HepG2 (cell line): ENCODE measurements around the gene MOBP. TPM values are rescaled to one million over a fixed set of nuclear protein-coding genes. Genes with fewer than 3 reads are reported as not detected.
A peak's percentile ranks its signal among the peaks of the same experiment; 100 is the strongest.

Experiments used
- ATAC-seq: fragments of 200-7000 bp; cut with Tn5 transposase; 3 replicates; pipeline ENCODE4 v1.9.1; 2020; ENCODE audit warnings: mild to moderate bottlenecking, moderate library complexity
- BruUV-seq: library from RNA; stranded (reverse); fragments of 400-500 nt; replicated peaks from 2 replicates; lab custom pipeline; 2021; lab: Mats Ljungman, UMichigan
- CTCF ChIA-PET: fragments of 300-600 bp; formaldehyde crosslinking; extraction: SDS; loops from one replicate; lab custom pipeline; 2021; ENCODE audit warnings: low total read pairs, inconsistent platforms, low intra/inter-chr PET ratio; lab: Yijun Ruan, JAX
- POLR2A ChIA-PET: fragments of 350-600 bp; sonication (Branson Sonifier 250); formaldehyde crosslinking; loops from one replicate; lab custom pipeline; 2020; ENCODE audit warnings: antibody characterized with exemption, inconsistent platforms; lab: Yijun Ruan, JAX
- DNase-seq: peaks from one replicate; pipeline ENCODE4 v3.0.0-alpha.2; 2015; ENCODE audit warnings: low spot score
- FAIRE-seq: peaks from 3 replicates; lab custom pipeline; 2011; peaks lifted over from hg19 to GRCh38; lab: Jason Lieb, UNC
- H2AFZ ChIP-seq: one replicate; pipeline ENCODE4 v1.6.1; 2011; ENCODE audit warnings: low read length, inconsistent platforms
- H3K27ac ChIP-seq: fragments of 300-600 bp; 3 replicates; pipeline ENCODE4 v1.8.0; 2011; ENCODE audit warnings: mixed run types, mild to moderate bottlenecking, mixed read lengths, low read length, inconsistent platforms; ENCODE audit not compliant: insufficient read depth; ENCODE audit errors: extremely low read length
- H3K27me3 ChIP-seq, 2 experiments: fragments of 200-600 bp in 1 of 2; 2 replicates in 1 of 2; 3 replicates in 1 of 2; pipeline versions ENCODE4 v1.6.0 to v1.8.0; 2011; ENCODE audit warnings: low read length in 2 of 2, mild to moderate bottlenecking in 2 of 2, moderate library complexity in 2 of 2, inconsistent platforms in 1 of 2; ENCODE audit not compliant: insufficient read depth in 2 of 2, control insufficient read depth in 1 of 2
- H3K36me3 ChIP-seq, 2 experiments: fragments of 200-600 bp in 1 of 2; replicated peaks in 1 of 2; 2 replicates in 1 of 2; 3 replicates in 1 of 2; pipeline versions ENCODE4 v1.5.1 to v1.8.0; 2011; ENCODE audit warnings: low read length in 2 of 2, inconsistent platforms in 1 of 2; ENCODE audit not compliant: insufficient read depth in 2 of 2, control insufficient read depth in 1 of 2
- H3K4me1 ChIP-seq: 2 replicates; pipeline ENCODE4 v1.5.1; 2012; ENCODE audit warnings: low read length, inconsistent platforms; ENCODE audit not compliant: insufficient read depth
- H3K4me2 ChIP-seq: 2 replicates; pipeline ENCODE4 v1.6.0; 2011; ENCODE audit warnings: low read depth, low read length, inconsistent platforms
- H3K4me3 ChIP-seq, 3 experiments: fragments of 200-600 bp in 1 of 3; sonication (generic), shearing (Covaris generic) in 1 of 3; replicated peaks in 1 of 3; 2 replicates each; pipeline ENCODE4 v1.5.1; 2011 to 2016; ENCODE audit warnings: low read length in 3 of 3, inconsistent platforms in 2 of 3, low read depth in 2 of 3, mild to moderate bottlenecking in 2 of 3, control low read depth in 1 of 3, mixed read lengths in 1 of 3; ENCODE audit not compliant: insufficient read depth in 1 of 3
- H3K79me2 ChIP-seq: one replicate; pipeline ENCODE4 v1.6.1; 2011; ENCODE audit warnings: low read length, inconsistent platforms; ENCODE audit not compliant: insufficient read depth
- H3K9ac ChIP-seq: 2 replicates; pipeline ENCODE4 v1.6.0; 2011; ENCODE audit warnings: mild to moderate bottlenecking, low read depth, low read length, inconsistent platforms; ENCODE audit not compliant: insufficient read depth
- H3K9me3 ChIP-seq: 2 replicates; pipeline ENCODE4 v1.5.1; 2012; ENCODE audit warnings: mild to moderate bottlenecking, low read length
- H4K20me1 ChIP-seq: 2 replicates; pipeline ENCODE4 v1.6.0; 2011; ENCODE audit warnings: inconsistent platforms, mild to moderate bottlenecking, low read length, moderate library complexity; ENCODE audit not compliant: insufficient read depth
- ARHGAP35 ChIP-seq: sonication (generic); formaldehyde crosslinking; IDR thresholded peaks from 2 replicates; pipeline ENCODE4 v1.9.0; 2022; ENCODE audit warnings: mild to moderate bottlenecking, inconsistent platforms, moderate library complexity, missing genetic modification reagents, borderline replicate concordance
- CEBPB ChIP-seq: IDR thresholded peaks from 2 replicates; pipeline ENCODE4 v1.6.1; 2011; ENCODE audit warnings: low read depth, low read length, improper control_type of control experiment, borderline replicate concordance
- ELF1 ChIP-seq: sonication (generic); formaldehyde crosslinking; IDR thresholded peaks from 2 replicates; pipeline ENCODE4 v1.4.0; 2020; ENCODE audit warnings: missing genetic modification reagents
- ELF3 ChIP-seq: IDR thresholded peaks from 2 replicates; pipeline ENCODE4 v1.6.1; 2016; ENCODE audit warnings: missing genetic modification reagents, missing compliant biosample characterization
- FOSL2 ChIP-seq: sonication (generic); formaldehyde crosslinking; IDR thresholded peaks from 2 replicates; pipeline ENCODE4 v1.4.0; 2020; ENCODE audit warnings: missing genetic modification reagents
- HHEX ChIP-seq: IDR thresholded peaks from 2 replicates; pipeline ENCODE4 v1.6.1; 2016; ENCODE audit warnings: control low read depth
- HNF4A ChIP-seq: sonication (generic); formaldehyde crosslinking; IDR thresholded peaks from 2 replicates; pipeline ENCODE4 v1.4.0; 2020; ENCODE audit warnings: missing genetic modification reagents
- IRF2 ChIP-seq: IDR thresholded peaks from 2 replicates; pipeline ENCODE4 v1.6.1; 2018; ENCODE audit warnings: missing genetic modification reagents, missing compliant biosample characterization
- MAF1 ChIP-seq: sonication (generic); formaldehyde crosslinking; IDR thresholded peaks from 2 replicates; pipeline ENCODE4 v1.5.0; 2020; ENCODE audit warnings: missing genetic modification reagents, borderline replicate concordance
- NR1H2 ChIP-seq: sonication (generic); formaldehyde crosslinking; IDR thresholded peaks from 2 replicates; pipeline ENCODE4 v1.8.1; 2022; ENCODE audit warnings: low read depth, missing genetic modification reagents, borderline replicate concordance
- ONECUT2 ChIP-seq: sonication (generic); formaldehyde crosslinking; IDR thresholded peaks from 2 replicates; pipeline ENCODE4 v1.4.0; 2020; ENCODE audit warnings: missing genetic modification reagents
- ZNF33B ChIP-seq: sonication (generic); formaldehyde crosslinking; IDR thresholded peaks from 2 replicates; pipeline ENCODE4 v1.5.1; 2020; ENCODE audit warnings: mild to moderate bottlenecking, missing genetic modification reagents
- WGBS: methylation state at CpG from one replicate; pipeline ENCODE4 v1.1.6; 2017; ENCODE audit warnings: low lambda C conversion rate; 5-methylcytosine and 5-hydroxymethylcytosine counted together
- in situ Hi-C: cut with HindIII; loops from 2 replicates; pipeline ENCODE4 v1.10.0; 2017; ENCODE audit warnings: low pct_unique_long_range_greater_than_20kb; ENCODE audit not compliant: extremely low pct_ligation_motif_present
- intact Hi-C: fragments of 100-400 bp; cut with micrococcal nuclease; formaldehyde crosslinking; loops from one replicate; pipeline ENCODE4 v1.10.0; 2022; ENCODE audit not compliant: unreplicated experiment
- polyA plus RNA-seq, 8 experiments: library from polyadenylated mRNA; depleted of rRNA in 3 of 8; stranded (reverse) in 7 of 8; unstranded in 1 of 8; fragments of >200 nt; fragmentation: Illumina TruSeq in 4 of 8; extraction: Trizol in 4 of 8; gene quantifications; 2 replicates each; pipeline versions ENCODE4 v1.2.1 to v1.2.3, GENCODE V29; 2011 to 2016; ENCODE audit warnings: low read depth in 4 of 8, missing spikeins in 1 of 8, mixed read lengths in 1 of 8; ENCODE audit not compliant: insufficient read depth in 1 of 8
- total RNA-seq, 5 experiments: library from RNA; depleted of rRNA; stranded (reverse); fragments of >200 nt; fragmentation: Illumina TruSeq; extraction: Trizol; gene quantifications; 2 replicates each; pipeline ENCODE4 v1.2.3, GENCODE V29; 2016; ENCODE audit warnings: low read depth in 1 of 5
- TF ChIP-seq, protein P1 (sequence below): sonication (generic); formaldehyde crosslinking; IDR thresholded peaks from 2 replicates; pipeline ENCODE4 v1.4.0; 2020; ENCODE audit warnings: missing genetic modification reagents
- TF ChIP-seq, protein P2 (sequence below): sonication (generic); formaldehyde crosslinking; IDR thresholded peaks from 2 replicates; pipeline ENCODE4 v1.8.0; 2022; ENCODE audit warnings: mild to moderate bottlenecking, missing genetic modification reagents, borderline replicate concordance

Gene MOBP
- total and polyA plus RNA-seq, 2 of the 13 experiments (the other 11 are each of a cell fraction or from before 2014, with no cell fraction given), result not detected

DNA sequence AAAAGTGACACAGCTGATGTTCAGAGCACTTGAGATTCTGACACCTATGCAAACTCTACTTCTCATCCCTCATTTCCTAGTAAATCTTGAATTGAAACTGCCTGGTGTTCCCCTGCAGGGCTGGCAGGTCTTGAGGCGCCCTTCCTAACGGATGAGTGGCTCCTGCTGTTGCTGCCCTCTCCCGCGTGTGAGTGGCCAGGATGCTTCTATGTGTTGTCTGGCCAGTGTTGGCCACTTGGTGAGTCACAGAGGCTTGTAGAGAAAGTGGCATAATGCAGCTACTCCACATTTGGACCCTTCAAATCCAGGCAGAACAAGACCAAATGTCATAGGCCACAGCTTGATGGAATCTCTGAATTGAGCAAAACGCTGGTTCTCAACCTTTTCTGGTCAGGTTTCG, 63.6 kb downstream of the MOBP start:
- Histone ChIP-seq H3K27ac (no peak overlapping the region), H3K79me2 (no peaks in the 10 kb centered on the region), H2AFZ (no peak overlapping the region), H3K4me1 (no peaks in the 10 kb centered on the region), H3K9ac (no peak overlapping the region), H3K36me3 (no peaks in the 10 kb centered on the region), H3K4me3 (no peak overlapping the region), H4K20me1 (no peaks in the 10 kb centered on the region), H3K4me2 (no peak overlapping the region), H3K27me3 (0 out of 5 replicates have a peak, but pooled peaks cover 0 to 1% of the 10 kb centered on the region in 2 experiments), H3K9me3 (no peaks in the 10 kb centered on the region)
- in situ Hi-C loops (no loop called here), intact Hi-C loops (no loop called here)
- ChIA-PET POLR2A (no interaction called here), CTCF (no interaction called here)
- DNase-seq (no peak), ATAC-seq (no peak), FAIRE-seq (no peak)
- no TSS peak for BruUV-seq
- WGBS, result 14% methylated on average over 6 of the region's 6 CpGs
- TF ChIP-seq ONECUT2 (CRISPR knock-in tag) (no peak), ELF1 (CRISPR knock-in tag) (no peak), HHEX (CRISPR knock-in tag) (no peak), IRF2 (no peak)

DNA sequence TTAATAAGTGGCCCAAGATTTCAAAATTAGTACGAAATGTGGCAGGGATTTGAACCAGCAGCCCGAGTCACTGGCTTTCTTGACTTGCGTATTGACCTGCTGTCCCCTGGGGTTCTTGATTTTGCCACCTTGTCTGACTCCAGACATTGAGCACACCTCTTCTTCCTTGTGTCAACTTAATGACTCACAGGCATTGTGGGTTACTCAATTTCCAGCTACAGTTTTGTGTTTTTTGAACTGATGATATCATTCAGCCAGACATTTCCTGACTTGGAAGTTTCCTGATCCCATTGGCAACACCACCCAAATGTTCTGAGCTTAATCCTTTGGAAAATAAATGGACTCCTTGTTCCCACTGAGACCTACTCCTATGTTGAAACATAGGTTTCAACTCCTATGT, 64.2 kb downstream of the MOBP start:
- H4K20me1 ChIP-seq, result no peaks in the 10 kb centered on the region
- no peak overlapping the region for H3K27ac ChIP-seq
- H3K4me2 ChIP-seq, result no peak overlapping the region
- no peaks in the 10 kb centered on the region for H3K4me1 ChIP-seq
- WGBS, result 2% methylated on average over 3 of the region's 3 CpGs
- intact Hi-C loops, result no loop called here
- no TSS peak for BruUV-seq
- no peaks in the 10 kb centered on the region for H3K79me2 ChIP-seq
- H3K27me3 ChIP-seq, result 0 out of 5 replicates have a peak, but pooled peaks cover 0 to 1% of the 10 kb centered on the region in 2 experiments
- DNase-seq (peak; percentile 35), FAIRE-seq (no peak), ATAC-seq (no peak)
- in situ Hi-C loops, result no loop called here
- H2AFZ ChIP-seq, result no peak overlapping the region
- POLR2A ChIA-PET, result no interaction called here
- H3K9me3 ChIP-seq, result no peaks in the 10 kb centered on the region
- H3K36me3 ChIP-seq, result no peaks in the 10 kb centered on the region
- no peak overlapping the region for H3K4me3 ChIP-seq
- CTCF ChIA-PET, result no interaction called here
- no peak overlapping the region for H3K9ac ChIP-seq
- peak; percentile 27; the same call in 1 of the 2 replicates for TF ChIP-seq CEBPB
- TF ChIP-seq, protein P1, sequence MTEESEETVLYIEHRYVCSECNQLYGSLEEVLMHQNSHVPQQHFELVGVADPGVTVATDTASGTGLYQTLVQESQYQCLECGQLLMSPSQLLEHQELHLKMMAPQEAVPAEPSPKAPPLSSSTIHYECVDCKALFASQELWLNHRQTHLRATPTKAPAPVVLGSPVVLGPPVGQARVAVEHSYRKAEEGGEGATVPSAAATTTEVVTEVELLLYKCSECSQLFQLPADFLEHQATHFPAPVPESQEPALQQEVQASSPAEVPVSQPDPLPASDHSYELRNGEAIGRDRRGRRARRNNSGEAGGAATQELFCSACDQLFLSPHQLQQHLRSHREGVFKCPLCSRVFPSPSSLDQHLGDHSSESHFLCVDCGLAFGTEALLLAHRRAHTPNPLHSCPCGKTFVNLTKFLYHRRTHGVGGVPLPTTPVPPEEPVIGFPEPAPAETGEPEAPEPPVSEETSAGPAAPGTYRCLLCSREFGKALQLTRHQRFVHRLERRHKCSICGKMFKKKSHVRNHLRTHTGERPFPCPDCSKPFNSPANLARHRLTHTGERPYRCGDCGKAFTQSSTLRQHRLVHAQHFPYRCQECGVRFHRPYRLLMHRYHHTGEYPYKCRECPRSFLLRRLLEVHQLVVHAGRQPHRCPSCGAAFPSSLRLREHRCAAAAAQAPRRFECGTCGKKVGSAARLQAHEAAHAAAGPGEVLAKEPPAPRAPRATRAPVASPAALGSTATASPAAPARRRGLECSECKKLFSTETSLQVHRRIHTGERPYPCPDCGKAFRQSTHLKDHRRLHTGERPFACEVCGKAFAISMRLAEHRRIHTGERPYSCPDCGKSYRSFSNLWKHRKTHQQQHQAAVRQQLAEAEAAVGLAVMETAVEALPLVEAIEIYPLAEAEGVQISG (CRISPR knock-in tag), result no peak
- TF ChIP-seq HNF4A (CRISPR knock-in tag), result no peak
- TF ChIP-seq ZNF33B (CRISPR knock-in tag), result no peak
- TF ChIP-seq, protein P2, sequence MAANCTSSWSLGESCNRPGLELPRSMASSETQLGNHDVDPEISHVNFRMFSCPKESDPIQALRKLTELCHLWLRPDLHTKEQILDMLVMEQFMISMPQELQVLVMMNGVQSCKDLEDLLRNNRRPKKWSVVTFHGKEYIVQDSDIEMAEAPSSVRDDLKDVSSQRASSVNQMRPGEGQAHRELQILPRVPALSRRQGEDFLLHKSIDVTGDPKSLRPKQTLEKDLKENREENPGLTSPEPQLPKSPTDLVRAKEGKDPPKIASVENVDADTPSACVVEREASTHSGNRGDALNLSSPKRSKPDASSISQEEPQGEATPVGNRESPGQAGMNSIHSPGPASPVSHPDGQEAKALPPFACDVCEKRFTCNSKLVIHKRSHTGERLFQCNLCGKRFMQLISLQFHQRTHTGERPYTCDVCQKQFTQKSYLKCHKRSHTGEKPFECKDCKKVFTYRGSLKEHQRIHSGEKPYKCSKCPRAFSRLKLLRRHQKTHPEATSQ (CRISPR knock-in tag), result no peak
- TF ChIP-seq NR1H2, result no peak
- peak; percentile 83 for TF ChIP-seq FOSL2 (CRISPR knock-in tag)
- TF ChIP-seq ARHGAP35 (CRISPR knock-in tag), result no peak
- no peak for TF ChIP-seq MAF1
- TF ChIP-seq ELF3 (CRISPR knock-in tag), result 0 out of 2 replicates have a peak, but pooled peaks have one; percentile 29
